Measurements from ENCODE around the gene KNSTRN. TPM values are rescaled to one million over a fixed set of nuclear protein-coding genes. Genes with fewer than 3 reads are reported as not detected.

KNSTRN gene
- polyA plus RNA-seq, 1 donor: 21.3 TPM

DNA sequence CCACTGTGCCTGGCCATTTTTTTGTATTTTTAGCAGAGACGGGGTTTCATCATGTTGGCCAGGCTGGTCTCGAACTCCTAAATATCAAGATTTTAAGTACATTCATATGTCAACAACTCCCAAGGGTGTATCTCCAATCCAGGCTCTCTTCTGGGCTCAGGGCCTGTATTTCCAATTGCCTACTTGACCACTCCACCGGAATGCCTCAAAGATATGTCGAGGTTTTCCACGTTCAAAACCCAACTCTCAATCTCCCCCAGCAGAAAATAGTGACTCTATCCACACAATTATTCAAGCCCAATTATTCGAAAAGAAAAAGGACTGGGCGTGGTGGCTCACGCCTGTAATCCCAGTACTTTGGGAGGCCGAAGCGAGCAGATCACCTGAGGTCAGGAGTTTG lies 1.9 kb upstream of the KNSTRN start:
- Histone ChIP-seq H3K4me3 (ENCODE audit: low read length) (no peak overlapping the region), H3K9me3 (ENCODE audit: control insufficient read depth, low read depth, low read length) (no peaks in the 10 kb centered on the region), H3K27me3 (ENCODE audit: control insufficient read depth, insufficient read depth, low read length) (no peaks in the 10 kb centered on the region), H3K4me1 (ENCODE audit: control insufficient read depth, insufficient read depth, low read length) (peaks cover 4% of the 10 kb centered on the region), H3K27ac (ENCODE audit: low read length) (no peak overlapping the region), H3K36me3 (ENCODE audit: control insufficient read depth, insufficient read depth, low read length) (no peaks in the 10 kb centered on the region)
- no peak for DNase-seq
- WGBS (ENCODE audit: insufficient coverage, low lambda C conversion rate): no CpG with 5 or more reads among the region's 10 CpGs

DNA sequence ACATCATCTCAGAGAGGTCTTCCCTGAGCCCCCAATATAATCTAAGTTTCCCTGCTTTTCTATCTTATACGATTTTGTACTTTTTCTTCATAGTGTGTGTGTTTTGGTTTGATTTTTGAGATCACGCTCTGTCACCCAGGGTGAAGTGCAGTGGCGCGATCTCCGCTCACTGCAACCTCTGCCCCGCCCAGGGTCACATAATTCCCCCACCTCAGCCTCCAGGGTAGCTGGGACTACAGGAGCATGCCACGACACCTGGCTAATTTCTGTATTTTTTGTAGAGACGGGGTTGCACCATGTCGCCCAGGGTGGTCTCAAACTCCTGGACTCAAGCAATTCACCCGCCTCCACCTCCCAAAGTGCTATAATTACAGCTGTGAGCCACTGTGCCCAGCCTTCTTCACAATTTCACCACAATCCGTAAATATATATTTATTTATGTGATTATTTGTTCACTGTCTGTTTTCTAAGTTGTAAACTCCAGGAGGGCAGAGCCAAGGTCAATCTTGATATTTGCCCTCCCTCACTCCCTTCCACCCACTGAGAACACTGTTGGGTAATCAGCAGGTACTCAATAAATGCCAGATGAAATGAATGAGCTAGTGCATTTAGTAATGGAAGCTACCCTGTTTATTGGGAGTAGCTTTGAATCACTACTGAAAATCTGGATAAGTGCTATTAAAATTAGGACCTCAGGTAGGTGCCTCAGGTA lies 547 bp upstream of the KNSTRN start:
- Histone ChIP-seq H3K4me3 (ENCODE audit: low read length) (no peak overlapping the region), H3K9me3 (ENCODE audit: control insufficient read depth, low read depth, low read length) (no peaks in the 10 kb centered on the region), H3K27me3 (ENCODE audit: control insufficient read depth, insufficient read depth, low read length) (no peaks in the 10 kb centered on the region), H3K27ac (ENCODE audit: low read length) (no peak overlapping the region), H3K36me3 (ENCODE audit: control insufficient read depth, insufficient read depth, low read length) (peaks cover 9% of the 10 kb centered on the region), H3K4me1 (ENCODE audit: control insufficient read depth, insufficient read depth, low read length) (peaks cover 4% of the 10 kb centered on the region)
- no peak for DNase-seq
- 83% methylated on average over 1 of the region's 11 CpGs for WGBS (ENCODE audit: insufficient coverage, low lambda C conversion rate)

DNA sequence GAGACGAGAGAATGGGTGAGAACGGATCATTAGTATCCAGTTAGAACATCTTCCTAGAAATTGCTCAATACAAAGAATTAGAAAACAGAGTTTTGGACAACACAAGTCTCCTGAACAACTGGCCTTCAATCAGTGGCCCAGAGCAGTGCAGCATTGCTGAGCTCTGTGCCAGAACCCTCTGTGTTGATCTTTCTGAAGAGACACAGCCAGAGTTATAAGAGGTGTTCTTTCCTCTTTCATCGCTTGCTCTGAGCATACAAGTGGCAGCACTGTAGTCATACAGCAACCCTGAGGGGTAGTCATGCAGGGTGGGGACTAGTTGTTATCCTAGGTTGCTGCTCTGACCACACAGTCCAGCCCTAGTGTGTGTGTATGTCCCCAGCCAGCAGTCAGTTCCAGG lies 4.0 kb downstream of the KNSTRN start:
- H3K4me3 ChIP-seq (ENCODE audit: low read length): no peak overlapping the region
- H3K4me1 ChIP-seq (ENCODE audit: control insufficient read depth, insufficient read depth, low read length): peaks cover 4% of the 10 kb centered on the region
- H3K27me3 ChIP-seq (ENCODE audit: control insufficient read depth, insufficient read depth, low read length): no peaks in the 10 kb centered on the region
- no CpG with 5 or more reads among the region's 3 CpGs for WGBS (ENCODE audit: insufficient coverage, low lambda C conversion rate)
- no peak for DNase-seq
- no peak overlapping the region for H3K27ac ChIP-seq (ENCODE audit: low read length)
- peaks cover 34% of the 10 kb centered on the region for H3K36me3 ChIP-seq (ENCODE audit: control insufficient read depth, insufficient read depth, low read length)
- H3K9me3 ChIP-seq (ENCODE audit: control insufficient read depth, low read depth, low read length): no peaks in the 10 kb centered on the region

DNA sequence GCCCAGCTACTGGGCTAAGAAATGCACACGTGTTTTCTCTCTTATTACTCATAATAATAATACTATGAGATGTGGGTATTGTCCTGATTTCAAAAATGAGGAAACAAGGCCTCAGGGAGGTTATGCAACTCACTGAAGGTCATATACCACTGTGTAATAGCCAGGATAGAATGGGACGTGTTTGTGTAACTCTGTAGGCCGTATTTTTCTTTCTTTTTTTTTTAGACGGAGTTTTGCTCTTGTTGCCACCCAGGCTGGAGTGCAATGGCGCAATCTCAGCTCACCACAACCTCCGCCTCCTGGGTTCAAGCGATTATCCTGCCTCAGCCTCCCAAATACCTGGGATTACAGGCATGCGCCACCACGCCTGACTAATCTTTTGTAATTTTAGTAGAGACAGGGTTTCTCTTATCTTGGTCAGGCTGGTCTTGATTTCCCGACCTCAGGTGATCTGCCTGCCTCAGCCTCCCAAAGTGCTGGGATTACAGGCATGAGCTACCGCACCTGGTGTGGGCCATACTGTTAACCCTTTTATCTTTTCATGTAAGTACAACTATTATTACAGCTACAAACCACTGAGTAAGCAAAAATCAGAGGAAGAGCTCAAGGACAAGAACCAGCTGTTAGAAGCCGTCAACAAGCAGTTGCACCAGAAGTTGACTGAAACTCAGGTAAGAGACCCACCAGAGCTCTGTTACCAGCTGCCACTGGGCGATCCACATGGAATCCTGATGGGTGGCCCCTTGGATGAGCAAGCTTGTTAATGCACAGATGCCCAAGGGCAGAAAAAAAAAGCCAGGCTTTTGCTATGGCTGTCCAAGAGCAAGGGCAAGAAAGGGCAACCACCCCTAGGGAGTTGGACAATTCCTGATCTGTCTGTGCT lies 6.7 kb downstream of the KNSTRN start:
- Histone ChIP-seq H3K36me3 (ENCODE audit: control insufficient read depth, insufficient read depth, low read length) (peaks cover 47% of the 10 kb centered on the region), H3K4me3 (ENCODE audit: low read length) (no peak overlapping the region), H3K4me1 (ENCODE audit: control insufficient read depth, insufficient read depth, low read length) (peaks cover 6% of the 10 kb centered on the region), H3K27me3 (ENCODE audit: control insufficient read depth, insufficient read depth, low read length) (no peaks in the 10 kb centered on the region), H3K9me3 (ENCODE audit: control insufficient read depth, low read depth, low read length) (no peaks in the 10 kb centered on the region), H3K27ac (ENCODE audit: low read length) (no peak overlapping the region)
- 90% methylated on average over 2 of the region's 13 CpGs for WGBS (ENCODE audit: insufficient coverage, low lambda C conversion rate)
- DNase-seq: peak in 1 of 2 donors; percentile 27

DNA sequence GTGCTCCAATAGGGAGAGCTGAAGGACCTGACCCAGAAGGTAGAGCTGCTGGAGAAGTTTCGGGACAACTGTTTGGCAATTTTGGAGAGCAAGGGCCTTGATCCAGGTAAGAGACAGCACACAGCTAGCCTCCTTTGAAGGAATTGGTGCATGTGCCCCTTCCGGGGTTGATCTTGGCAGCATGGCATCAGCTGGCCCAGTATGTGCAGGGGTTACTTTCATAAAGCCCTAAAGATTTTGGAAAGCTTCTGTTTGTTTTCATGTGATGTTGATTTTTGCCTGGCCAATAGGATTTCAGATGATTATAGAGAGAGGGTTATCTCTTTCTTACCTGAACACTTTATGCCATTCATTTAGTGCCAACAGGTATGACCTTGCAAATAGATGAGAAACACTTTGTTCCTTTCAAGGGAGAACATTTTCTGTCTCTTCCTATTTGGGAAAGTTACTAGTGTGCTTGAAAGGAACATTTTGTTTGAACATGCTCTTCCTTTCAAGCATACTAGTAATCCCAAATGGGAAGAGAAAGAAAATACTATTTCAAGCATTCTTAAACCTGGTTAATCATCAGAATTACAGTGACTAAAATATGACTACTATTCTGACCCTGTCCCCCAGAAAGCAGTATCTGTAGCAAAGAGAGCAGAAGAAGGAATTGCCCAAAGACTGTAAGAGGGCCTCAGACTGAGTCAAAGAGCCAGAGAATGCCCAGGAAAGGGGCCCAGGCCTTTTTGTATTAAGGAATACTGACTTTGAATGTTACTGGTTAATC lies 7.5 kb downstream of the KNSTRN start:
- Histone ChIP-seq H3K27ac (ENCODE audit: low read length) (no peak overlapping the region), H3K27me3 (ENCODE audit: control insufficient read depth, insufficient read depth, low read length) (no peaks in the 10 kb centered on the region), H3K4me3 (ENCODE audit: low read length) (no peak overlapping the region), H3K4me1 (ENCODE audit: control insufficient read depth, insufficient read depth, low read length) (peaks cover 6% of the 10 kb centered on the region), H3K9me3 (ENCODE audit: control insufficient read depth, low read depth, low read length) (no peaks in the 10 kb centered on the region), H3K36me3 (ENCODE audit: control insufficient read depth, insufficient read depth, low read length) (peaks cover 49% of the 10 kb centered on the region)
- no CpG with 5 or more reads among the region's 2 CpGs for WGBS (ENCODE audit: insufficient coverage, low lambda C conversion rate)
- no peak for DNase-seq

DNA sequence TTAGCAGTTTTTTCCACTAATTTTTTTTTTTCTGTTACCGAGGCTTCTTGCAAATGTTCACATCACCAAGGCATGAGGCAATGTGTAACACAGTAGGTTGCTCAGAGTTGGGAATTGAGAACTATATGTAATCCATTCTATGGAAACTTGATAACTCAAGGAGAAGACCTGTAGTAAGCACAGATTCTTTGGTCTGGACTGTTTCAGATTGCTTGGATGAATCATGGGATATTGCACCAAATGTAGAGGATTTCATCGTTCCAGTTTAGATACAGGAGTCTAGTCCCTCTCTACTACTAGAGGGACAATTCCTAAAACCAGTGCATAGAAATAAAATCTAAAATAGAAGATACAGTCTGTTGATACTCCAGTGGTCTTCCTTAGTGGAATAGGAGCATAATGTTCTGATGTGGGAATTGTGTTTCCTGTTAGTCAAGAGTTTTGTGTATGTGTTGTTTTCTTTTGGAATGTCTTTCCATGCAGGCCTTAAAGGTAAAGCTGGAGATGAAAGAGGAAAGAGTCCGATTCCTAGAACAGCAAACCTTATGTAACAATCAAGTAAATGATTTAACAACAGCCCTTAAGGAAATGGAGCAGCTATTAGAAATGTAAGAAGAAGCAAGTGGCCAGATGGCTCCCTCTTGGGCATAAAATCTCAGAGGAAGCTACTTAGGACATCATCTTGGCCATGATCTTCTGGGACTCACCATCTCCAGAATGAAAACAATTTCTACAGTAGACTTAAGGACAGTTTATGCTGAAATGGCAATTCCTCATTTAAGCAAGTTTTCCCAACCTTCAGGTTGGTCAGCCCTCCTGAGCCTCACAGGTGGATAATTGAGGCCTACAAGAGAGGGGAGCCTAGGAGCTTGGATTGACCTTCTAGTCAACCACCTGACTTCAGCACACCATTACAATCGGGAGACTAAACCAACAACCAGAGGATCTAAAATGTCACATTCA lies 10.7 kb downstream of the KNSTRN start:
- 65% methylated on average over 2 of the region's 4 CpGs for WGBS (ENCODE audit: insufficient coverage, low lambda C conversion rate)
- no peaks in the 10 kb centered on the region for H3K27me3 ChIP-seq (ENCODE audit: control insufficient read depth, insufficient read depth, low read length)
- H3K36me3 ChIP-seq (ENCODE audit: control insufficient read depth, insufficient read depth, low read length): peaks cover 36% of the 10 kb centered on the region

DNA sequence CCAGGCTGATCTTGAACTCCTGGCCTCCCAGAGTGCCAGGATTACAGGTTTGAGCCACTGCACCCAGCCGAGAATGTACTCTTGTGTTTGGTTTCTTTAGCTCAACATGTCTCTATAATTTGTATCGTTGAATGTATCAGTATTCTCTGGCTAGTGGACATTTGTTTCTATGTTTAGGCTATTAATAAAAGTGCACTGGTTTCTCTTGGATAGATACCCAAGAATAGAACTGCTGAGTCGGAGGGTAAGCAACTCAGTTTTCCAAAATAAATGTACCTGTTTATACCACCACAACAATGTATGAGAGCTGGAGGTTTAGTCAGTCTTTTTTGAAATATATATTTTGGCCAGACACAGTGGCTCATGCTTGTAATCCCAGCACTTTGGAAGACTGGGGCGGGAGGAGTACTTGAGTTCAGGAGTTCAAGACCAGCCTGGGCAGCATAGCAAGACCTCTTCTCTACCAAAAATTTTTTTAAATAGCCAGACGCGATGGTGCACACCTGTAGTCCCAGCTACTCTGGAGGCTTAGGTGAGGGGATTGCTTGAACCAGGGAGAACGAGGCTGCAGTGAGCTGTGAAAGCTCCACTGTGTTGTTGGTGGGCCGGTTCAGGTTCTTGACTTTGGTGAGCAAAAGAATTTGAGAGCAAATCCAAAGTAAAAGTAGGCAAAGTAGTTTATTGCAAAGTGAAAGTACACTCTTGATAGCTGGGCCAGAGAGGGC lies 15.3 kb downstream of the KNSTRN start:
- Histone ChIP-seq H3K9me3 (ENCODE audit: control insufficient read depth, low read depth, low read length) (no peaks in the 10 kb centered on the region), H3K4me1 (ENCODE audit: control insufficient read depth, insufficient read depth, low read length) (peaks cover 6% of the 10 kb centered on the region), H3K4me3 (ENCODE audit: low read length) (no peak overlapping the region), H3K36me3 (ENCODE audit: control insufficient read depth, insufficient read depth, low read length) (peaks cover 10% of the 10 kb centered on the region), H3K27me3 (ENCODE audit: control insufficient read depth, insufficient read depth, low read length) (no peaks in the 10 kb centered on the region), H3K27ac (ENCODE audit: low read length) (no peak overlapping the region)
- DNase-seq: no peak
- no CpG with 5 or more reads among the region's 8 CpGs for WGBS (ENCODE audit: insufficient coverage, low lambda C conversion rate)

More for the DNA sequence above, 10.7 kb downstream of the KNSTRN start:
- peak in 1 of 2 donors; percentile 30 for DNase-seq
- Histone ChIP-seq H3K9me3 (ENCODE audit: control insufficient read depth, low read depth, low read length) (no peaks in the 10 kb centered on the region), H3K4me3 (ENCODE audit: low read length) (no peak overlapping the region), H3K27ac (ENCODE audit: low read length) (peak overlapping the region; percentile 24), H3K4me1 (ENCODE audit: control insufficient read depth, insufficient read depth, low read length) (peaks cover 6% of the 10 kb centered on the region)

DNA sequence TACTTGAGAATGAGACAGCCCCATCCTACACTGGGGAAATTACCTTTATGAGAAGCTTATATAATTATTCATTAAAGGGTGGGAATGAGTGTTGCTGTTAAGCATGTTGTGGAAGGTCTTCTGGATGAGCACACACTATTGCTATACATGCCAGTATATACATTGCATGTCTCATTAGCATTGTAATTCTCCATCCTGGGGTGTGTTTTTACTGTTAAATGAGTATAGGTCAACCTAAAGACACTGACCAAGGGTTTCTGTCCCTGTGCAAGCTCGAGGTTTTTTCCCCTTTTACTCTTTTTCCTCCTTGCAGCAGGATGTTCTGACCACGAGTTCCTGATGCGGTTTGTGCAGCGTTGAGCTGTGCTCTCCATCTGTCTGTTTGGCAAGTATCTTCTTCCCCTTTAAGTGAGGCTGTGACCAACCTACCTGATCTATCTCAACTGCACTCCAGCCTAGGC lies 15.9 kb downstream of the KNSTRN start:
- Histone ChIP-seq H3K27me3 (ENCODE audit: control insufficient read depth, insufficient read depth, low read length) (no peaks in the 10 kb centered on the region), H3K27ac (ENCODE audit: low read length) (no peak overlapping the region), H3K4me3 (ENCODE audit: low read length) (no peak overlapping the region), H3K9me3 (ENCODE audit: control insufficient read depth, low read depth, low read length) (no peaks in the 10 kb centered on the region), H3K36me3 (ENCODE audit: control insufficient read depth, insufficient read depth, low read length) (peaks cover 5% of the 10 kb centered on the region), H3K4me1 (ENCODE audit: control insufficient read depth, insufficient read depth, low read length) (peaks cover 5% of the 10 kb centered on the region)
- no CpG with 5 or more reads among the region's 4 CpGs for WGBS (ENCODE audit: insufficient coverage, low lambda C conversion rate)
- no peak for DNase-seq

DNA sequence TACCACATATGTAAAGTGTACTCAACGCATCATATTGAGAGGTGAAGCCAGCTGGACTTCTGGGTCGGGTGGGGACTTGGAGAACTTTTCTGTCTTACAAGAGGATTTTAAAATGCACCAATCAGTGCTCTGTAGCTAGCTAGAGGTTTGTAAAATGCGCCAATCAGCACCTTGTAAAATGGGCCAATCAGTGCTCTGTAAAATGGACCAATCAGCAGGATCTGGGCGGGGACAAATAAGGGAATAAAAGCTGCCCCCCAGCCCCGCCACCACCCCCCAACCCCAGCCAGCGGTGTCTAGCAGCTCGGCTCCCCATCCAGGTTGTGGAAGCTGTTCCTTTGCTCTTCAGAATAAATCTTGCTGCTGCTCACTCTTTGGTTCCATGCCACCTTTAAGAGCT lies 16.8 kb downstream of the KNSTRN start:
- Histone ChIP-seq H3K36me3 (ENCODE audit: control insufficient read depth, insufficient read depth, low read length) (peaks cover 3% of the 10 kb centered on the region), H3K4me1 (ENCODE audit: control insufficient read depth, insufficient read depth, low read length) (no peaks in the 10 kb centered on the region), H3K27ac (ENCODE audit: low read length) (no peak overlapping the region), H3K9me3 (ENCODE audit: control insufficient read depth, low read depth, low read length) (no peaks in the 10 kb centered on the region), H3K4me3 (ENCODE audit: low read length) (no peak overlapping the region), H3K27me3 (ENCODE audit: control insufficient read depth, insufficient read depth, low read length) (no peaks in the 10 kb centered on the region)
- no peak for DNase-seq
- no CpG with 5 or more reads among the region's 7 CpGs for WGBS (ENCODE audit: insufficient coverage, low lambda C conversion rate)

All from large intestine (tissue), 3 donors.